SK-N-MC (cell line): ENCODE measurements around the gene NRSN1.

Experiments used
- EZH2 ChIP-seq: fragments of 200-600 bp; sonication (generic); IDR thresholded peaks from one replicate; pipeline ENCODE4 v1.6.1; 2017; ENCODE audit warnings: antibody characterized with exemption
- FOXP2 ChIP-seq: optimal IDR thresholded peaks from 2 replicates; pipeline ENCODE3; 2011; ENCODE audit warnings: mild to moderate bottlenecking, moderate library complexity; ENCODE audit not compliant: insufficient read depth; ENCODE audit errors: extremely low read length, control extremely low read depth
- POLR2AphosphoS5 ChIP-seq: IDR thresholded peaks from 2 replicates; pipeline ENCODE4 v1.6.1; 2012; ENCODE audit warnings: mild to moderate bottlenecking, low read depth, low read length, borderline replicate concordance

DNA sequence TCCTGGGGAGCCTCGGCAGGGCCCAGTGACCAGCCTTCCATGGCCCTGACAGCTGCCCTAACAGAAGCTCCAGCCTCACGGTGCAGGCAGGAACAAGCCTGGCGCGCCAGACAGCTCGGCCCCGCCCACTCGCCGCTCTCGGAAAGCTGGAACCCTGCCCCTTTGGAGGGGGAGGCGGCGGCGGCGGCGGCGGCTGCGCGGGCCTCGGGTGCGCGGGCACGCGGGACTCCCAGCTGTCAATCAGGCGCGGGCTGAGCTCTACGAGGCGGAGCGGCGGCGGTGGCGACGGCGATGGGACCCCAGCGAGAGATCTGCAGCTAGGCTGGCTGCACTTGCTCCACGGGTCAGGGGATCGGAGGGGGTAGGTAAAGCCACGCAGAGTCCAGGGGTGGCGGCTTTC, at the start of gene NRSN1:
- TF ChIP-seq POLR2AphosphoS5, result no peak
- TF ChIP-seq EZH2, result no peak
- no peak for TF ChIP-seq FOXP2
